AG10803 (cell line): Measurements from ENCODE around the gene FNDC11.
A peak's percentile ranks its signal among the peaks of the same experiment; 100 is the strongest.

Experiments used
- DNase-seq: peaks from one replicate; pipeline ENCODE4 v3.0.0; 2010; ENCODE audit warnings: low read depth
- H3K4me3 ChIP-seq: 2 replicates; pipeline ENCODE4 v1.5.1; 2011; ENCODE audit warnings: mild to moderate bottlenecking, low read length, control low read depth
- CTCF ChIP-seq: conservative IDR thresholded peaks from 2 replicates; pipeline ENCODE4 v1.5.1; 2011; ENCODE audit warnings: mild to moderate bottlenecking, low read length, control low read depth, inconsistent platforms

The FNDC11 gene

GRCh38 chr20:63577317-63577894 is 23.4 kb downstream of the FNDC11 start:
- no peak overlapping the region for H3K4me3 ChIP-seq
- no peak for DNase-seq
- TF ChIP-seq CTCF: no peak

- no peak overlapping the region for H3K4me3 ChIP-seq
- TF ChIP-seq CTCF: no peak
- no peak for DNase-seq
Measured at GRCh38 chr20:63578224-63579016, 24.5 kb downstream of the FNDC11 start.

- TF ChIP-seq CTCF: no peak
Measured at GRCh38 chr20:63579017-63579694, 25.2 kb downstream of the FNDC11 start.

GRCh38 chr20:63580796-63581461 is 27.0 kb downstream of the FNDC11 start:
- peak; percentile 49 for TF ChIP-seq CTCF
- H3K4me3 ChIP-seq: no peak overlapping the region
- peak; percentile 24 for DNase-seq

More at GRCh38 chr20:63579017-63579694, 25.2 kb downstream of the FNDC11 start:
- H3K4me3 ChIP-seq: no peak overlapping the region
- DNase-seq: no peak

- H3K4me3 ChIP-seq: no peak overlapping the region
- no peak for DNase-seq
- no peak for TF ChIP-seq CTCF
Measured at GRCh38 chr20:63582382-63583063, 28.6 kb downstream of the FNDC11 start.

- DNase-seq: no peak
- no peak for TF ChIP-seq CTCF
- H3K4me3 ChIP-seq: no peak overlapping the region
Measured at GRCh38 chr20:63585616-63586565, 31.9 kb downstream of the FNDC11 start.
